ENCODE results near the gene STIM1.

- TF ChIP-seq GATAD2B (conservative IDR thresholded peaks at IDR 0.05; ENCODE audit: low read depth) (no peak), IRF4 (IDR thresholded peaks at IDR 0.05; ENCODE audit: low read depth, low read length) (no peak), SMAD1 (IDR thresholded peaks at IDR 0.05; ENCODE audit: low read depth, partially characterized antibody) (no peak), CTCF (IDR thresholded peaks at IDR 0.05 in 2 of 3, conservative IDR thresholded peaks at IDR 0.05 in 1 of 3; ENCODE audit: control insufficient read depth in 2 of 3, extremely low read depth in 1 of 3, insufficient read depth in 1 of 3, low read depth in 3 of 3, low read length in 3 of 3) (no peak)
Measured at GRCh38 chr11:3878258-3878584, 22.8 kb downstream of the STIM1 start.

Measured in GM12878 (cell line).